Measurements from ENCODE around the gene SHC1. TPM values are rescaled to one million over a fixed set of nuclear protein-coding genes. Genes with fewer than 3 reads are reported as not detected.

Gene SHC1
- total RNA-seq, 2 donors from 2014 or later, result 95.3 to 108 TPM

- intact Hi-C loops (cut with DNase I, micrococcal nuclease), result no loop called here
- ATAC-seq, result no peak
Observed at GRCh38 chr1:154935749-154936554, 34.6 kb downstream of the SHC1 start.

GRCh38 chr1:154934358-154934948 is 36.1 kb downstream of the SHC1 start:
- no peak for DNase-seq

More at GRCh38 chr1:154935749-154936554, 34.6 kb downstream of the SHC1 start:
- peak in 1 of 2 donors; percentile 50 for DNase-seq

GRCh38 chr1:154931940-154932487 is 38.5 kb downstream of the SHC1 start:
- intact Hi-C loops (cut with DNase I, micrococcal nuclease), result no loop called here
- ATAC-seq, result peak; percentile 76
- peak; percentile 92 to 95 for DNase-seq

More at GRCh38 chr1:154934358-154934948, 36.1 kb downstream of the SHC1 start:
- intact Hi-C loops (cut with DNase I, micrococcal nuclease), result no loop called here
- ATAC-seq, result no peak

- intact Hi-C loops (cut with DNase I, micrococcal nuclease), result no loop called here
- ATAC-seq, result no peak
- no peak for DNase-seq
Observed at GRCh38 chr1:154926201-154926600, 44.3 kb downstream of the SHC1 start.

- ATAC-seq (no peak), DNase-seq (no peak)
- intact Hi-C loops (cut with DNase I, micrococcal nuclease), result no loop called here
Observed at GRCh38 chr1:154925335-154926170, 45.0 kb downstream of the SHC1 start.

DNA sequence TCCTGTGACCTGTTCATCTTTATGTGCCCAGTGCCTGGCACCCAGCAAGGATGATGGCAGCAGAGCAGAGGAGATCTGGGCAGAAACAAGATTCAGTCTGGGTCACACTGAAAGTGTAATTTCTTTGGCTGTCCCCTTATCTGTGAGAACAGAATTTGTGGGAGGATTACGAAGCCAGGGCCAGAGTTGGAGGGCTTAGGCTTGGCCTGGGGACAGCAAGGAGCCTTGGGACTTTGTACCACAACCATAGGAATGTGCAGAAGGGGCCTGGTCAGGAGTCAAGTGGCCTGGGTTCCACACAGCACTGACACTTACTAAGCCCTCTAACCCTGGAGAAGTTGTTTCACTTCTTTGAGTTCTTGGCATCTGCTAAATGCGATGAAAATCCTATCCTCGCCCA is 46.9 kb downstream of the SHC1 start:
- ATAC-seq (no peak), DNase-seq (no peak)
- intact Hi-C loops (cut with DNase I, micrococcal nuclease), result no loop called here

GRCh38 chr1:154913273-154913672 is 57.3 kb downstream of the SHC1 start:
- DNase-seq (no peak), ATAC-seq (no peak)
- intact Hi-C loops (cut with DNase I, micrococcal nuclease), result no loop called here

- no peak for DNase-seq
- ATAC-seq, result no peak
- intact Hi-C loops (cut with DNase I, micrococcal nuclease), result no loop called here
Observed at GRCh38 chr1:154912755-154913154, 57.8 kb downstream of the SHC1 start.

Small RNAs within 50 kb of the gene (microRNA-seq; reads per million reads assigned to microRNA genes)
- 0 to 2.7 reads per million in 2 donors for gene MIR4258

Other genes with a start within 250 kb of the SHC1 start
- 1 to 10 TPM in 1 of 2 donors, under 1 TPM in 1; 0.73 to 3.6 TPM for gene KCNN3, start 100.5 kb downstream of the SHC1 start, total RNA-seq
- 10 to 100 TPM; 33.4 to 34.0 TPM for gene PMVK, start 34.0 kb downstream of the SHC1 start, total RNA-seq
- gene PBXIP1, start 14.6 kb downstream of the SHC1 start, total RNA-seq, result 10 to 100 TPM; 33.4 to 61.2 TPM
- gene PYGO2, start 9.0 kb downstream of the SHC1 start, total RNA-seq, result 10 to 100 TPM; 27.0 to 31.3 TPM
- gene CKS1B, start 3.9 kb upstream of the SHC1 start, total RNA-seq, result 10 to 100 TPM; 22.8 to 35.7 TPM
- gene FLAD1, start 12.6 kb upstream of the SHC1 start, total RNA-seq, result 10 to 100 TPM; 32.8 to 43.7 TPM
- gene LENEP, start 22.8 kb upstream of the SHC1 start, total RNA-seq, result under 1 TPM in 1 of 2 donors, not detected in 1; 0.52 TPM
- gene ZBTB7B, start 32.1 kb upstream of the SHC1 start, total RNA-seq, result 100 to 1,000 TPM; 248 to 326 TPM
- 1 to 10 TPM; 1.5 to 3.6 TPM for gene DCST2, start 63.0 kb upstream of the SHC1 start, total RNA-seq
- gene DCST1, start 63.1 kb upstream of the SHC1 start, total RNA-seq, result under 1 TPM in 1 of 2 donors, not detected in 1; 0.21 TPM
- 100 to 1,000 TPM in 1 of 2 donors, 10 to 100 TPM in 1; 88.9 to 160 TPM for gene ADAM15, start 80.6 kb upstream of the SHC1 start, total RNA-seq
- gene EFNA4, start 93.0 kb upstream of the SHC1 start, total RNA-seq, result 10 to 100 TPM; 23.0 to 33.5 TPM
- 10 to 100 TPM in 1 of 2 donors, 1 to 10 TPM in 1; 7.7 to 23.1 TPM for gene EFNA3, start 108.1 kb upstream of the SHC1 start, total RNA-seq
- 100 to 1,000 TPM in 1 of 2 donors, 10 to 100 TPM in 1; 63.0 to 176 TPM for gene EFNA1, start 157.1 kb upstream of the SHC1 start, total RNA-seq
- 100 to 1,000 TPM in 1 of 2 donors, 10 to 100 TPM in 1; 70.6 to 107 TPM for gene SLC50A1, start 165.1 kb upstream of the SHC1 start, total RNA-seq
- 100 to 1,000 TPM in 1 of 2 donors, 10 to 100 TPM in 1; 93.9 to 131 TPM for gene DPM3, start 169.8 kb upstream of the SHC1 start, total RNA-seq
- gene KRTCAP2, start 202.6 kb upstream of the SHC1 start, total RNA-seq, result 100 to 1,000 TPM; 143 to 164 TPM
- under 1 TPM; 0.28 to 0.52 TPM for gene TRIM46, start 203.1 kb upstream of the SHC1 start, total RNA-seq
- gene THBS3, start 237.2 kb upstream of the SHC1 start, total RNA-seq, result 10 to 100 TPM; 20.0 to 20.9 TPM
- 10 to 100 TPM; 36.3 to 46.4 TPM for gene MTX1, start 237.9 kb upstream of the SHC1 start, total RNA-seq

Measured in left colon (tissue), 2 donors.